GM18907 (cell line): ENCODE data around the gene N4BP2L2.

Experiments
- ATAC-seq: cut with Tn5 transposase; IDR thresholded peaks from one replicate; pipeline ENCODE4 v1.9.1; 2021; ENCODE audit warnings: mild to moderate bottlenecking, moderate library complexity; ENCODE audit not compliant: unreplicated experiment

N4BP2L2 gene

DNA sequence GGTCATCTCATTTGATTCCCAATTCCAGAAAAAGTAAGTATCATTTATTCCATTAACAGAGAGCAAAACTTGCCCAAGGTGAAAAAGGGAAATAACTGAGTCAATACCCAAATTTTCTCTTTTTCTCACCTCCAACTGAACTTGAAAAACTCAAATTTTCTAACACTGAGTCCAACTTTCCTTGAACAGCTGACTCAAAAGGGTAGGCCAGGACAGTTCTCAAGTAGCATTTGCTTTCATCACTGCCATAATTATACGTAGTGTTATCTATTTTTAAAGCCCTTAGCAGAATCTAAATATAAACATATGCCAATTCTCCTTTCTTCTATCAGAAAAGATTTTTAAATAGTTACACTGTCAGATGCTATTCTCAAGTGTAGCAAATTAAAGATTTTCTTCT lies 3.5 kb downstream of the N4BP2L2 start:
- ATAC-seq, result no peak

DNA sequence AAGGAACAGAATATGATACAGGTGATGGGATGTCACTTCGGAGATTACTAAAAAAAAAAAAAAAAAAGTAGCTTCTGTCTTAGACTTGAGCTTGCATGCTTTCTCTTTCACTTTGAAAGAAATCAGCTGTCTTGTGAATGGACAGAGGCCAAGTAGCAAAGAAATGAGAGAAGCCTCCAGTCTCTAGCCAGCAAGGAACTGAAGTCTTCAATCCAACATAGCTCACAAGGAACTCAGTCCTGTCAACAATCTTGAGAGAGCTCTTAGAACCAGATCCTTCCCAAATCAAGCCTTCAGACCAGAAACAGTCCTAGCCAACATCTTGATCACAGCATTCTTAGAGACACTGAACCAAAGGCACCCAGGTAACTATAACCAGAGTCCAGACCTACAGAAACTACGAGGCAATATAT lies 7.7 kb downstream of the N4BP2L2 start:
- peak; percentile 73 for ATAC-seq

DNA sequence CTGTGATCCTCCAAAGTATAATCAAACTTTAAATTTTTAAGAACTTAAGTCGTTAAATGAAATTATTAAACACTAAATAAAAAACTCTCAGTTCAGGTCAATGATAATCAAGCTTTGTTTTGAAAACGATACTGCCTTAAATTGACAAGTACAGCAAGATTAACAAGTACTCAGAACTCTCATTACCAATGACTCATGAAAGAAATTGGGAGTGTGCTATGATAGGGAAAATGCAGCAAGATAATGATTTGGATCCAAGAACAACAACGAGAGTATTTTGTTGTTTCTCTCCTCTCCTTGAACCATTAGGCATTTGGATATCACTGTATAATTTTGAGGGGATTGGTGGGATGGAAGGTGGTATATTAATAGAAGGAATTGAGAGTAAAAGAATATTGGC lies 10.2 kb downstream of the N4BP2L2 start:
- ATAC-seq, result no peak

DNA sequence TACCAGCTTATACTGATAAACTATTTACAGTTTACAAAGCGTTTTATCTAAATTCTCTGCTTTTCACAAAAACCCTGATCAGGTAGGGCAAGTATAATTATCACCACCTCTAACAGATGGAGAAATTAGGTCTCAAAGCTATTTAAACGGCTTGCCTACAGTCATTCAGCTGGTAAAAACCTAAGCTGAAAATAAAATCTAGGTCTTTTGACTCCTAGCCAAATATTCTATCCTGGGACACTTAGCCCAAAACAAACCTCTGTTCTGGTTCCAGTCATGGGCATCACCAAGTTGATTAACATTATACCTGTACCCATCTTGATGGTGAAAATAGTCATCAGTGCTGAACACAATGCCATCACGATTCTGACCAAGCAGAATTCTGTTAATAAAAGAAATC lies 11.4 kb downstream of the N4BP2L2 start:
- ATAC-seq, result no peak

GRCh38 chr13:32525766-32526165 lies 12.8 kb downstream of the N4BP2L2 start:
- ATAC-seq, result no peak

GRCh38 chr13:32515246-32515645 lies 23.3 kb downstream of the N4BP2L2 start:
- ATAC-seq, result no peak

GRCh38 chr13:32511482-32511881 lies 27.1 kb downstream of the N4BP2L2 start:
- ATAC-seq, result no peak

GRCh38 chr13:32504876-32505275 lies 33.7 kb downstream of the N4BP2L2 start:
- no peak for ATAC-seq

- no peak for ATAC-seq
These were observed 34.3 kb downstream of the N4BP2L2 start for GRCh38 chr13:32504263-32504662.

DNA sequence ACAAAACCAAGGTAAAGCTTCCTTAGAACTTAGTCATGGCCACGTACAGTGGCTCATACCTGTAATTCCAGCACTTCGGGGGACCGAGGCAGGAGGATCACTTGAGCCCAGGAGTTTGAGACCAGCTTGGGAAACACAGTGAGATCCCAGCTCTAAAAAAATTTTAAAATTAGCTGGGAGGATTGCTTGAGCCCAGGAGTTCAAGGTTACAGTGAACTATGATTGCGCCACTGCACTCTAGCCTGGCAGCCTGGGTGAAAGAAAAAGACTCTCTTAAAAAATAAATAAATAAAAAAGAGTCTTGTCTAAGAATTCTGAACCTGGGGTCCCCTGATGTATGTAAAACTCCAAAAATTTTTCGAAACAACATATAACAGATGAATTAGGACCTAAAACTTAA lies 34.9 kb downstream of the N4BP2L2 start:
- no peak for ATAC-seq

- ATAC-seq, result no peak
These were observed 37.5 kb downstream of the N4BP2L2 start for GRCh38 chr13:32501064-32501463.

DNA sequence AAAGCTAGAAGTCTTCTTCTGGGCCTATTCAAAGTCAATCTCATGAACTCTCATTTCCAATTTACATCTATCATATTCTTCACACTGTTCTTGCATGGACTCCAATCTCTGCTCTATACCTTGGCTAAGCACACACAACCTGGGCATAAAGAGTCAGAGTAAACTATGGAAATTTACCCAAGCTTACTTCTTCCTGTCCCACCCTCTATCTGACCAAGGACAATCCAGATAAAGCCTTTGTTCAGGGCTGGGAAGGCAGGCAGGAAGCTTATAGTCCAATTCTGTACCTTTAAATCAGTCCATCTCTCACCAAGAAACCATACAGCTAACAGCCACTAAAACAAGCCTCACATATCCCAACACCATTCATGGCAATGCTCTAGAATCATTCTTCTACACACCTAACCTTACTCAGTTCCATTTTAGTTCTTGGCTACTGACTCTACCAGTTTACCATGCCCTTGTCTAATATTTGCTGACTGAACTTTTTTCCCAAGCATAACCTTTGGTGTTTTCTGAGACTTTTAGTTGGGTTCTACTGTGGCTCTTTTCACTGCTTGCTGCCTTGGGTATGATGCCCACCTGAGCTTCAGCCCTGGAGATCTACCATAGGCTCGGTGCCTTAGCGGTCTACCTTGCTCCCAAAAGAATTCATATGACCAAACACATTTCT lies 38.9 kb downstream of the N4BP2L2 start:
- no peak for ATAC-seq

- ATAC-seq, result no peak
These were observed 41.0 kb downstream of the N4BP2L2 start for GRCh38 chr13:32497589-32497988.

- no peak for ATAC-seq
These were observed 41.9 kb downstream of the N4BP2L2 start for GRCh38 chr13:32496599-32497160.

DNA sequence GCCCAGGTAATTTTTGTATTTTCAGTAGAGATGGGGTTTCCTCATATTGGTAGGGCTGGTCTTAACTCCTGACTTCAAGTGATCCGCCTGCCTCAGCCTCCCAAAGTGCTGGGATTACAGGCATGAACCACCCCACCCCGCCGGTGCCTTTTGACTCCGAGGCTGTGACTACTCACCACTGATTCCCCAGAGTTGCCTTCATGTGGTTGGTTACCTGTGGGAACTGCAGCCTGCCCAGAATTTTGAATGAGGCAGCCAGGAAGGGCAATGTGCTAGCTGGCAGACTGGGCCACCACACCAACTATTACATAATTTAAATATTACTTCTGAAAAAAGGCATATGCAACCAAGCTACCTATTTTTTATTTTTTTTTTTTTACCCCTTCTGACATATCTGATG lies 42.8 kb downstream of the N4BP2L2 start:
- ATAC-seq, result no peak

- ATAC-seq, result no peak
These were observed 43.2 kb downstream of the N4BP2L2 start for GRCh38 chr13:32495429-32495828.

GRCh38 chr13:32491028-32491427 lies 47.6 kb downstream of the N4BP2L2 start:
- no peak for ATAC-seq

GRCh38 chr13:32476892-32477291 lies 61.7 kb downstream of the N4BP2L2 start:
- no peak for ATAC-seq

DNA sequence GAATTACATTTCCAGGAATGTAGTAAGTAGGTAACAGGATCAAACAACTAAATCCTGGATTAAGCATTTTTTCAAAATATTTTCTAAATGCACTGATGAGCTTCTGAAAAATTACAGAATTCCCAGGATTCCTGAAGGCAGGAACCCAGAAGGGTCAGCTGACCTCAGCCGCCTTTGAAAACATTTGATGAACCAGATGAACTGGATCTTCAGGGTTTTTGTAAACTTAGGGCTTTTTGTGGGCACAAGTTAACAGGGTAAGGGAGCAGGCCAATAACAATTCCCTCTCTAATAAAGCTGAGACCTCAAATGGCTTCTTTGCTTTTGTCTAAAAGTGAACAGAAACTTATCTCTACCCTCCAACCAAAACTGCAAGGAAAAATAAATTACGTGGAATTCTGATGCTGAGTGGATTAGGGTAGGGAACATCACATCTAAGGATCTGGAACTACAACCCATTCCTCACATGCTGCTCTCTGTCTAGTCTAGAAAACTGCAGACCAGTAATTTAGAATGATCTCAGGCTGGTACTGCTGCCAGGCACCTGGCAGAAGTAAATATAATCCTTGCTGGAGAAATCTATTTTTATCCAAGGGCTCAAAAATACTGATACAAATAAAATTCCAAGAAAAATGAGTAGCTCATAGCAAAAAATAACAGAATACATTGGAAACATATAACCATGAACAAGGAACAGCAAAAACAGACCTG lies 62.4 kb downstream of the N4BP2L2 start:
- ATAC-seq, result no peak

DNA sequence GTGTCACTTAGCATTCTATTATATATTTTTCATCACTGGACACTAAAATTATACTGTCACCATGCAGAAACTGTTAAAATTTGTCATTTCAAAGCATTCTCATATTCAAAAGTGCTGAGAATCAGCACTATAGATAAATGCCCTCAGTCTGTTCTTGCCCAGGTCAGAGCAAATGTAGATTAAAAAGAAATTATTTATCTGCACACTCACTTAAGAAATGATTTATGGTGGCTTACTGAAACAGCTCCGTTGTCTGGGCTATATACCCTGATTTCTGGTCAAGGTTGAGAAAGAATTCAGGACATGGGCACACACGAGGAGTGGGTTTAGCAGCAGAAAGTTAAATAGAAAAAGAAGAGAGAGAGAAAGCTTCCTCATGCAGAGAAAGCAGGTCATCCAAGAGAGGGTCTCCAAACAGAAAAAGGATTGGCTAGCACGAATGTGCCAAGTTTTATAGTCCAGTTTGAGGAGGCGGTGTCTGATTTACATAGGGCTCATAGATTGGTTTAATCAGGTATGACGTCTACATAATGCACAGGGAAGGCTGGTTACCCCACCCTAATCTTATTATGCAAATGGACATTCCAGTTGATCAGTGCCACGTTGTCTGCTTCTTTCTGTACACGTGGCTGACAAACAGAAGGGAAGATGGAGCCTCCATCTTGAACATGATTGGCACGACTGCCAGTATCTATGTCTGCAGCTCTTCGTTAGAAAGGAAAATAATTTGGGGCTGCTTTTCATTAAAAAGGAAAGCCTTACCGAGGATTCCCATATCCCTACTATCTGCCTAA lies 63.4 kb downstream of the N4BP2L2 start:
- no peak for ATAC-seq

DNA sequence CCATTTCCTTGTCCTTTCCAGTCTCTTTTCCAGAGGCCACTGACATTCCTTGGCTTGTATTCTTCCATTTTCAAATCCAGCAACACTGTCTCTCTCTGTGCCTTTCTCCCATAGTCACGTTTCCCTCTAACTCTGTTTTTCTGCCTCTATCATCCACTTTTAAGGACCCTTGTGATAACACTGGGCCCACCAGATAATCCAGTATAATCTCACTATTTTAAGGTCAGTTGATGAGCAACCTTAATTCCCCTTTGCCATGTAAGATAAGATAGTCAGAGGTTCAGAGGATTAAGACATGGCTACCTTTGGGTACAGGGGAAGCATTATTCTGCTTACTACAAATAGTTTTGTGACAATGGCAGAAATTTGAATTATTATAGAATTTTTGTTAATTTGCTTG lies 64.9 kb downstream of the N4BP2L2 start:
- no peak for ATAC-seq
